Right atrium auricular region (tissue), 2 donors: Measurements from ENCODE around the gene HDDC2. TPM values are rescaled to one million over a fixed set of nuclear protein-coding genes. Genes with fewer than 3 reads are reported as not detected.

ENCODE experiments used
- DNase-seq: peaks from one replicate; pipeline ENCODE4 v3.0.0-alpha.2; 2019; ENCODE audit warnings: low spot score
- H3K27ac ChIP-seq, 2 donors: fragments of 200-600 bp; sonication (generic); 1 replicate in 1 of 2; 2 replicates in 1 of 2; pipeline ENCODE4 v1.5.1; 2016 to 2019
- H3K27me3 ChIP-seq, 2 donors: fragments of 200-600 bp; sonication (generic); one replicate each; pipeline versions ENCODE4 v1.5.1 to v1.6.0; 2017 to 2019
- H3K36me3 ChIP-seq: fragments of 200-600 bp; sonication (generic); one replicate; pipeline ENCODE4 v1.5.1; 2016
- H3K4me1 ChIP-seq, 2 donors: fragments of 200-600 bp; sonication (generic); one replicate each; pipeline versions ENCODE4 v1.5.1 to v1.6.0; 2017 to 2019
- H3K4me3 ChIP-seq, 2 donors: fragments of 200-600 bp; sonication (generic); 1 replicate in 1 of 2; 2 replicates in 1 of 2; pipeline ENCODE4 v1.5.1; 2017 to 2019; ENCODE audit warnings: mild to moderate bottlenecking in 1 of 2, moderate library complexity in 1 of 2
- H3K9me3 ChIP-seq, 2 donors: fragments of 200-600 bp; sonication (generic); one replicate each; pipeline ENCODE4 v1.5.1; 2019
- total RNA-seq, 2 donors: library from RNA; depleted of rRNA; stranded (reverse); fragments of >200 nt; gene quantifications; one replicate each; pipeline ENCODE4 v1.1.0, GENCODE V29; 2016
- TF ChIP-seq, protein P1 (sequence below), 2 donors: fragments of 200-600 bp; sonication (generic); IDR thresholded peaks; one replicate each; pipeline ENCODE4 v1.5.1; 2019; ENCODE audit warnings: antibody characterized with exemption in 2 of 2

HDDC2 gene
- total RNA-seq, 2 donors from 2014 or later, result 85.7 to 98.7 TPM

DNA sequence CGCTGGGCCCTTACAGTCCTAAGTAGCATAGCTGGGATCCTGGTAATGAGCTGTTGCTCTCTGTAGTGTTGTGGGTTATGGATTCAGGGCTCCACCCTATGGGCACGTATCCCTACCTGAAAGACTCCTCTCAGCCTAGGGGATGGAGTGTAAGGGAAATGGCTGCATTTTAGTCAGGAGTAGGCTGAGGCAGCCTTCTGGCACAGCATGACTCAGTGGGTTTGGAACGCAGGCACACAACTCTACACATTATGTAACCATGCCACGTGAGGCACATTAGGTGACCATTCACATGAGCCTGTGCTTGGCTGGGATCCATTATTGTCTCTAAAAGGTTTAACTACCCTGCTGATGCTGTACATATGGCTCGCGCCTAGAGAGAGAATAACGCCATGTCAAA lies 27.8 kb downstream of the HDDC2 start:
- H3K4me3 ChIP-seq, result no peak overlapping the region
- H3K9me3 ChIP-seq, result no peaks in the 10 kb centered on the region
- TF ChIP-seq, protein P1, sequence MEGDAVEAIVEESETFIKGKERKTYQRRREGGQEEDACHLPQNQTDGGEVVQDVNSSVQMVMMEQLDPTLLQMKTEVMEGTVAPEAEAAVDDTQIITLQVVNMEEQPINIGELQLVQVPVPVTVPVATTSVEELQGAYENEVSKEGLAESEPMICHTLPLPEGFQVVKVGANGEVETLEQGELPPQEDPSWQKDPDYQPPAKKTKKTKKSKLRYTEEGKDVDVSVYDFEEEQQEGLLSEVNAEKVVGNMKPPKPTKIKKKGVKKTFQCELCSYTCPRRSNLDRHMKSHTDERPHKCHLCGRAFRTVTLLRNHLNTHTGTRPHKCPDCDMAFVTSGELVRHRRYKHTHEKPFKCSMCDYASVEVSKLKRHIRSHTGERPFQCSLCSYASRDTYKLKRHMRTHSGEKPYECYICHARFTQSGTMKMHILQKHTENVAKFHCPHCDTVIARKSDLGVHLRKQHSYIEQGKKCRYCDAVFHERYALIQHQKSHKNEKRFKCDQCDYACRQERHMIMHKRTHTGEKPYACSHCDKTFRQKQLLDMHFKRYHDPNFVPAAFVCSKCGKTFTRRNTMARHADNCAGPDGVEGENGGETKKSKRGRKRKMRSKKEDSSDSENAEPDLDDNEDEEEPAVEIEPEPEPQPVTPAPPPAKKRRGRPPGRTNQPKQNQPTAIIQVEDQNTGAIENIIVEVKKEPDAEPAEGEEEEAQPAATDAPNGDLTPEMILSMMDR (IDR thresholded peaks at IDR 0.05), result no peak
- no peaks in the 10 kb centered on the region for H3K4me1 ChIP-seq
- no peak for DNase-seq
- H3K36me3 ChIP-seq, result peaks cover 20% of the 10 kb centered on the region
- H3K27me3 ChIP-seq, result no peaks in the 10 kb centered on the region
- no peak overlapping the region for H3K27ac ChIP-seq

DNA sequence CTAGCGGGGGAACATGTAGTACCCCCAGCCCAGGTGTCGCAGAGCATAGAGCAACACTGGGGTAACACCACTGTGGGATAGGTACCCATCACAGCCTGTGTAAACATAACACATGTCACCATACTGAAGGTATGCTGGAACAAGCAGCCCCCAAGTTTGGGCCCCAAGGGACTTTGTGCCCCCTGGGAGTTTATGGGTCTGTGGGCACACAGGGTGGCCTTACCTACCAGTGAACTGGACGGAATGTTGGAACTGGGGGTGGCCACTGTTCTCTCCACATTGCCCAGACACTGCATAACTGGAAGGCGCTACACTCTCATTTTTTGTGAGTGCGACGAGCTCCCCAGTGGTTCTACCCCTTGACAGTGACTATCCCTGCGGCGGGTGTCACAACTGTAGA lies 28.5 kb downstream of the HDDC2 start:
- DNase-seq, result no peak
- peaks cover 20% of the 10 kb centered on the region for H3K36me3 ChIP-seq

DNA sequence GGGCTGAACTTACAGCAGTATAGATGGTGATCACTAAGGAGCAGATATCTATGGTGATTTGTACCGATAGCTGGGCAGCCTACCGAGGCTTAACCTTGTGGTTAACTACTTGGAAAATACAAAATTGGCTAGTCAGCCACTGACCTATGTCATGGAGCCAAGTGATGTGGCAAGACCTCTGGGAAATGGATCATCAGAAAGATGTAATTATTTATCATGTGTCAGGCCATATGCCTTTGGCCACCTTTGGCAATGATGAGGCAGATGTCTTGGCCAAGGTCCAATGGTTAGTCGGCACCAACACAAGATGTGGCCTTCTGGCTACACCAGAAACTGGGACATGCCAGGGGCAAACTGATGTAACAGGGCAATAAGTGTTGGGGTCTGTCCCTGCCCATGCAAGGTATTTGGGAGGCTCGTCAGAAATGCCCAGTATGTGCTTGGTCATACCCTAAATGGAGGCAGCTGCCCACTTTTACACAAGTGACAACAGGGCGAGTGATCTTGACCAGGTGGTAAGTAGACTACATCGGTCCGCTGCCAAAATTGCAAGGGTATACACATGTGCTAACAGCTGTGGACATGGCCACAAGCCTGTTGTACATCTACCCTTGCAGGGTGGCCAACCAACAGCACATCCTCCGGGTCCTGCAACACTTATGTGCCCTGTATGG lies 30.1 kb downstream of the HDDC2 start:
- no peaks in the 10 kb centered on the region for H3K9me3 ChIP-seq
- peaks cover 16% of the 10 kb centered on the region for H3K36me3 ChIP-seq
- no peak overlapping the region for H3K4me3 ChIP-seq
- H3K27ac ChIP-seq, result no peak overlapping the region
- H3K4me1 ChIP-seq, result no peaks in the 10 kb centered on the region
- no peak for DNase-seq
- no peaks in the 10 kb centered on the region for H3K27me3 ChIP-seq
- TF ChIP-seq, protein P1 (IDR thresholded peaks at IDR 0.05), result no peak

More for the DNA sequence above, 28.5 kb downstream of the HDDC2 start:
- H3K4me3 ChIP-seq, result no peak overlapping the region
- no peaks in the 10 kb centered on the region for H3K9me3 ChIP-seq
- TF ChIP-seq, protein P1 (IDR thresholded peaks at IDR 0.05), result no peak
- no peaks in the 10 kb centered on the region for H3K27me3 ChIP-seq
- H3K27ac ChIP-seq, result no peak overlapping the region
- no peaks in the 10 kb centered on the region for H3K4me1 ChIP-seq

DNA sequence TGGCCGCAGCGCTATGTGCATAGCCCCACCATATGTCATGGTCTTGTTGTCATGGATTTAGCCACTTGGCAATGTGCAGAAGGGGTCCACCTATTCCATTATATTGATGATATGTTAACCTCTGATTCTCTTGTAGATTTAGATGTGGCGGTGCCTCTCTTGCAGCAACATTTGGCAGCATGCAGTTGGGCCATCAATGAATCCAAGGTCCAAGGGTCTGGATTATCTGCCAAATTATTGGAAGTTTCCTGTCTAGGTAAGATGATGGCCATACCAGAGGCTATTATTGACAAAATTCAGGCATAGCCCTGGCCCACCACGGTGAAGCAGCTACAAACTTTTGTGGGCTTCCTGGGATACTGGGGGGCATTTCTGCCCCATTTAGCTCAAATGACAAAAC lies 31.4 kb downstream of the HDDC2 start:
- Histone ChIP-seq H3K4me3 (no peak overlapping the region), H3K27ac (no peak overlapping the region), H3K27me3 (no peaks in the 10 kb centered on the region), H3K9me3 (no peaks in the 10 kb centered on the region), H3K4me1 (no peaks in the 10 kb centered on the region), H3K36me3 (peaks cover 9% of the 10 kb centered on the region)
- TF ChIP-seq, protein P1 (IDR thresholded peaks at IDR 0.05), result no peak
- no peak for DNase-seq

DNA sequence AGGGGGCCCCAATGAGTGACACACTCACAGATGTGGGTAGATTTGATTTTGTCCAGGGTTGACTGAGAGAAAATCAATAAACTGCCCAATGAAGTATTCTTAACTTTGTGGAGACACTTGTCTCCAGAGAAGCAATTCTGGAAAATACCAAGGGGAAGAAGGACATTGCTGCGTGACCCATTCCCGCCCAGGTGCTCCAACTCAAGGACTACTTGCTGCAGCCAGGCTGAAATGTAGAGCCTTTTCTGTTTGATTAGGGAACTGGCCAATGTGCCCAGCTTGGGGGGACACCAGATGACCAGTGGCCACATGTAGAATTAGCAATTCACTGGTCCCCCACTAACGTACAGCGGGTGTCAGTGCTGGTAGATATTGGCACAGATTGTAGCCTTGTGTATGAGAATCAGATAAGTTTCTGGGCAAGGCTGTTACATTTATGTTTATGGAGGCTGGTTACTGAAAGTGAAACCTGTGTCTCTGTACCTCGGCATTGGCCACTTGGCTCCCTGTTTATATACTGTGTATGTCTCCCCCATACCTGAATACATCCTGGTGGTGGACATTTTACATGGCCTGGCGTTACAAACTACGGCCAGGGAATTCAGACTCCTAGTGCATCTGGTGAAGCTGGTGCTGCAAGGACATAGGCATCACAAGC lies 32.3 kb downstream of the HDDC2 start:
- Histone ChIP-seq H3K27ac (no peak overlapping the region), H3K36me3 (peaks cover 9% of the 10 kb centered on the region), H3K9me3 (no peaks in the 10 kb centered on the region), H3K27me3 (no peaks in the 10 kb centered on the region), H3K4me1 (no peaks in the 10 kb centered on the region), H3K4me3 (no peak overlapping the region)
- DNase-seq, result no peak
- TF ChIP-seq, protein P1 (IDR thresholded peaks at IDR 0.05), result no peak
